Glutamatergic neuron (in vitro differentiated cells): ENCODE measurements around the gene MAP3K2. TPM values are rescaled to one million over a fixed set of nuclear protein-coding genes. Genes with fewer than 3 reads are reported as not detected.
A peak's percentile ranks its signal among the peaks of the same experiment; 100 is the strongest.

Experiments
- DNase-seq: peaks from one replicate; pipeline ENCODE4 v3.0.0; 2022
- H3K27ac Mint-ChIP-seq: one replicate; pipeline ENCODE4 v1.8.0; 2020; ENCODE audit warnings: mild to moderate bottlenecking, mixed read lengths, inconsistent platforms; ENCODE audit not compliant: unreplicated experiment
- H3K27me3 Mint-ChIP-seq: one replicate; pipeline ENCODE4 v1.8.0; 2020; ENCODE audit warnings: mild to moderate bottlenecking, moderate library complexity, mixed read lengths, inconsistent platforms; ENCODE audit not compliant: unreplicated experiment
- H3K36me3 Mint-ChIP-seq: one replicate; pipeline ENCODE4 v1.8.0; 2020; ENCODE audit warnings: mild to moderate bottlenecking, mixed read lengths, inconsistent platforms; ENCODE audit not compliant: unreplicated experiment
- H3K4me1 Mint-ChIP-seq: one replicate; pipeline ENCODE4 v1.8.0; 2020; ENCODE audit warnings: mild to moderate bottlenecking, low read depth, mixed read lengths, inconsistent platforms; ENCODE audit not compliant: unreplicated experiment
- H3K4me3 Mint-ChIP-seq: one replicate; pipeline ENCODE4 v1.8.0; 2020; ENCODE audit warnings: mild to moderate bottlenecking, mixed read lengths, inconsistent platforms; ENCODE audit not compliant: unreplicated experiment
- H3K9me3 Mint-ChIP-seq: one replicate; pipeline ENCODE4 v1.8.0; 2020; ENCODE audit warnings: mild to moderate bottlenecking, moderate library complexity, mixed read lengths, inconsistent platforms; ENCODE audit not compliant: unreplicated experiment
- CTCF ChIP-seq: fragments of 200-600 bp; sonication (generic); IDR thresholded peaks from one replicate; pipeline ENCODE4 v1.5.0; 2021; ENCODE audit not compliant: partially characterized antibody, unreplicated experiment
- total RNA-seq: library from RNA; stranded (reverse); fragmentation: NEBNext Ultra II Directional; extraction: Animal tissue kit (Norgen Biotek cat#: 25700); gene quantifications from one replicate; pipeline ENCODE4 v1.2.1, GENCODE V29; 2021; ENCODE audit not compliant: unreplicated experiment

The MAP3K2 gene
- total RNA-seq, 1 donor from 2014 or later = 42.7 TPM

- Mint-ChIP-seq H3K36me3 (no peaks in the 10 kb centered on the region), H3K27ac (no peak overlapping the region), H3K4me1 (peaks cover 3% of the 10 kb centered on the region), H3K27me3 (peaks cover 2% of the 10 kb centered on the region), H3K9me3 (no peaks in the 10 kb centered on the region), H3K4me3 (peak overlapping the region; percentile 81)
- TF ChIP-seq CTCF = no peak
- no peak for DNase-seq
These were observed 21.0 kb upstream of the MAP3K2 start for GRCh38 chr2:127408807-127409099.

GRCh38 chr2:127408004-127408806 lies 20.4 kb upstream of the MAP3K2 start:
- H3K27ac Mint-ChIP-seq = no peak overlapping the region
- H3K27me3 Mint-ChIP-seq = no peaks in the 10 kb centered on the region

GRCh38 chr2:127407661-127408003 lies 19.9 kb upstream of the MAP3K2 start:
- Mint-ChIP-seq H3K9me3 (no peaks in the 10 kb centered on the region), H3K27ac (no peak overlapping the region), H3K27me3 (no peaks in the 10 kb centered on the region), H3K4me1 (peaks cover 3% of the 10 kb centered on the region), H3K36me3 (no peaks in the 10 kb centered on the region), H3K4me3 (peak overlapping the region; percentile 70)
- DNase-seq = no peak
- no peak for TF ChIP-seq CTCF

More at GRCh38 chr2:127408004-127408806, 20.4 kb upstream of the MAP3K2 start:
- TF ChIP-seq CTCF = no peak
- peak; percentile 81 for DNase-seq
- Mint-ChIP-seq H3K4me3 (peak overlapping the region; percentile 81), H3K4me1 (peaks cover 3% of the 10 kb centered on the region), H3K9me3 (no peaks in the 10 kb centered on the region), H3K36me3 (no peaks in the 10 kb centered on the region)

GRCh38 chr2:127407091-127407490 lies 19.3 kb upstream of the MAP3K2 start:
- no peak for TF ChIP-seq CTCF
- Mint-ChIP-seq H3K4me1 (peaks cover 3% of the 10 kb centered on the region), H3K9me3 (no peaks in the 10 kb centered on the region), H3K27ac (no peak overlapping the region), H3K36me3 (no peaks in the 10 kb centered on the region), H3K27me3 (no peaks in the 10 kb centered on the region), H3K4me3 (peak overlapping the region; percentile 70)
- no peak for DNase-seq

GRCh38 chr2:127406454-127406853 lies 18.7 kb upstream of the MAP3K2 start:
- Mint-ChIP-seq H3K9me3 (no peaks in the 10 kb centered on the region), H3K27ac (no peak overlapping the region), H3K4me3 (no peak overlapping the region), H3K27me3 (no peaks in the 10 kb centered on the region), H3K4me1 (no peaks in the 10 kb centered on the region), H3K36me3 (no peaks in the 10 kb centered on the region)
- TF ChIP-seq CTCF = no peak
- DNase-seq = no peak
